Prostate gland (tissue), 2 donors: ENCODE data around the gene IL17RC. TPM values are rescaled to one million over a fixed set of nuclear protein-coding genes. Genes with fewer than 3 reads are reported as not detected.

Experiments used
- DNase-seq: peaks from one replicate; pipeline ENCODE4 v3.0.0-alpha.2; 2019; ENCODE audit warnings: low spot score
- H3K27ac ChIP-seq, 2 donors: fragments of 200-600 bp; sonication (generic); 2 replicates each; pipeline ENCODE4 v1.5.1; 2017 to 2019
- H3K27me3 ChIP-seq: fragments of 200-600 bp; sonication (generic); replicated peaks from 2 replicates; pipeline ENCODE4 v1.5.1; 2019; ENCODE audit not compliant: insufficient read depth
- H3K36me3 ChIP-seq, 2 donors: fragments of 200-600 bp; sonication (generic); 1 replicate in 1 of 2; 2 replicates in 1 of 2; pipeline versions ENCODE4 v1.5.1 to v1.8.1; 2017 to 2019
- H3K4me1 ChIP-seq: fragments of 200-600 bp; sonication (generic); replicated peaks from 2 replicates; pipeline ENCODE4 v1.5.1; 2019
- H3K4me3 ChIP-seq, 2 donors: fragments of 200-600 bp; sonication (generic); 2 replicates each; pipeline ENCODE4 v1.5.1; 2017 to 2019
- H3K9me3 ChIP-seq: fragments of 200-600 bp; sonication (generic); 2 replicates; pipeline ENCODE4 v1.5.1; 2017
- CTCF ChIP-seq, 4 experiments: fragments of 200-600 bp in 2 of 4; fragments of 450-650 bp in 2 of 4; sonication (generic) in 2 of 4; IDR thresholded peaks; 1 replicate in 3 of 4; 2 replicates in 1 of 4; pipeline ENCODE4 v1.5.1; 2016 to 2019; ENCODE audit warnings: antibody characterized with exemption in 4 of 4, mild to moderate bottlenecking in 2 of 4, moderate library complexity in 2 of 4
- POLR2A ChIP-seq: fragments of 450-650 bp; IDR thresholded peaks from one replicate; pipeline ENCODE4 v1.6.1; 2016; ENCODE audit warnings: antibody characterized with exemption, mild to moderate bottlenecking
- POLR2AphosphoS5 ChIP-seq: sonication (generic); formaldehyde crosslinking; IDR thresholded peaks from one replicate; pipeline ENCODE4 v1.6.1; 2017; ENCODE audit warnings: antibody characterized with exemption
- WGBS: methylation state at CpG from one replicate; pipeline ENCODE4 v1.1.5; 2018; 5-methylcytosine and 5-hydroxymethylcytosine counted together
- intact Hi-C: fragments of 100-400 bp; cut with DNase I; formaldehyde crosslinking; loops from one replicate; pipeline ENCODE4 v1.14.2; 2022
- total RNA-seq, 2 donors: library from RNA; depleted of rRNA; stranded (reverse); fragments of >200 nt; gene quantifications; one replicate each; pipeline ENCODE4 v1.1.0, GENCODE V29; 2016

IL17RC gene
- total RNA-seq, 2 donors from 2014 or later, result 80.7 to 152 TPM

- Histone ChIP-seq H3K27me3 (no peaks in the 10 kb centered on the region), H3K4me3 (no peak overlapping the region), H3K4me1 (no peaks in the 10 kb centered on the region), H3K9me3 (no peaks in the 10 kb centered on the region), H3K27ac (no peak overlapping the region), H3K36me3 (no peaks in the 10 kb centered on the region)
- intact Hi-C loops, result no loop called here
- no peak for TF ChIP-seq CTCF (IDR thresholded peaks at IDR 0.05)
- 19% methylated on average over 7 of the region's 7 CpGs for WGBS
- DNase-seq, result no peak
Measured at GRCh38 chr3:9951126-9951525, 34.2 kb downstream of the IL17RC start.

GRCh38 chr3:9951598-9951961, 34.7 kb downstream of the IL17RC start:
- H3K9me3 ChIP-seq, result no peaks in the 10 kb centered on the region
- no peaks in the 10 kb centered on the region for H3K4me1 ChIP-seq
- WGBS, result 23% methylated on average over 10 of the region's 10 CpGs
- H3K4me3 ChIP-seq, result peak overlapping the region; percentile 53 to 64
- intact Hi-C loops, result no loop called here
- no peak for DNase-seq
- no peaks in the 10 kb centered on the region for H3K36me3 ChIP-seq
- H3K27me3 ChIP-seq, result no peaks in the 10 kb centered on the region
- no peak overlapping the region for H3K27ac ChIP-seq
- TF ChIP-seq POLR2A (no peak), POLR2AphosphoS5 (no peak), CTCF (IDR thresholded peaks at IDR 0.05) (no peak)

GRCh38 chr3:9951962-9952805, 35.3 kb downstream of the IL17RC start, which contains the start of gene PRRT3:
PRRT3 (minus strand) TSS chr3:9952408; CDS start chr3:9950115, 2,293 bp downstream.
- Histone ChIP-seq H3K4me1 (no peaks in the 10 kb centered on the region), H3K36me3 (no peaks in the 10 kb centered on the region), H3K9me3 (no peaks in the 10 kb centered on the region), H3K27ac (peak within 1 kb of the TSS in 1 of 2 donors; percentile 21), H3K27me3 (no peaks in the 10 kb centered on the region), H3K4me3 (peak within 1 kb of the TSS; percentile 53 to 64)
- TF ChIP-seq POLR2AphosphoS5, result no peak
- peak in 1 of 4 experiments; percentile 3 for TF ChIP-seq CTCF (IDR thresholded peaks at IDR 0.05)
- no peak for TF ChIP-seq POLR2A
- no peak for DNase-seq
- intact Hi-C loops, result no loop called here
- WGBS, result 3% methylated on average over 51 of the region's 52 CpGs

GRCh38 chr3:9955067-9955502, 38.2 kb downstream of the IL17RC start:
- TF ChIP-seq POLR2AphosphoS5 (no peak), CTCF (IDR thresholded peaks at IDR 0.05) (no peak), POLR2A (no peak)
- intact Hi-C loops, result no loop called here
- Histone ChIP-seq H3K4me3 (no peak overlapping the region), H3K4me1 (no peaks in the 10 kb centered on the region), H3K36me3 (no peaks in the 10 kb centered on the region), H3K27ac (no peak overlapping the region), H3K9me3 (no peaks in the 10 kb centered on the region), H3K27me3 (no peaks in the 10 kb centered on the region)
- WGBS, result 38% methylated on average over 12 of the region's 12 CpGs
- no peak for DNase-seq
